ENCODE results near the gene PPM1E. TPM values are rescaled to one million over a fixed set of nuclear protein-coding genes. Genes with fewer than 3 reads are reported as not detected.

Gene PPM1E
- total RNA-seq, 4 donors from 2014 or later: under 0.01 to 0.23 TPM; not detected in 2

DNA sequence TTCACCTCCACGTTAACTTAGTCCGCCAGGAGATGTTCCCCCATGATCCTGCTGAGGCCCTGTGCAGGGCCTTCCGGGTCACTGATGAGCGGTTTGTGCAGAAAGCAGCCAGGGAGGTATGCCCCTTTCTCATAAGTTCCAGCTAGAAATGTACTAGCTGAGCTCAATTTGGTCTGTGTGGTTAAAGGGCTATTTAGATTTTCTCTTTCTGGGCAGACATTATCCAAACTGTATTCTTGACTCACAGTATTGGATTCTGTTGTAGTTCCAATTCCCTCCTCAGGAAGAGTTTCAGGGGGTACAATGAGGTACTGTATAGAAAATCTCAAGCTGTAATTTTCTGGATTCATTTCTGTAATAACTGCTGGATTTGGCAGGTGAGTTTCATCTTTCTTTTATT lies 214.0 kb downstream of the PPM1E start:
- Histone ChIP-seq H3K36me3 (no peaks in the 10 kb centered on the region), H3K4me1 (no peaks in the 10 kb centered on the region), H3K4me3 (no peak overlapping the region), H3K27ac (no peak overlapping the region), H3K9me3 (no peaks in the 10 kb centered on the region), H3K27me3 (no peaks in the 10 kb centered on the region)
- TF ChIP-seq POLR2A (IDR thresholded peaks at IDR 0.05): no peak
- TF ChIP-seq, protein P1, sequence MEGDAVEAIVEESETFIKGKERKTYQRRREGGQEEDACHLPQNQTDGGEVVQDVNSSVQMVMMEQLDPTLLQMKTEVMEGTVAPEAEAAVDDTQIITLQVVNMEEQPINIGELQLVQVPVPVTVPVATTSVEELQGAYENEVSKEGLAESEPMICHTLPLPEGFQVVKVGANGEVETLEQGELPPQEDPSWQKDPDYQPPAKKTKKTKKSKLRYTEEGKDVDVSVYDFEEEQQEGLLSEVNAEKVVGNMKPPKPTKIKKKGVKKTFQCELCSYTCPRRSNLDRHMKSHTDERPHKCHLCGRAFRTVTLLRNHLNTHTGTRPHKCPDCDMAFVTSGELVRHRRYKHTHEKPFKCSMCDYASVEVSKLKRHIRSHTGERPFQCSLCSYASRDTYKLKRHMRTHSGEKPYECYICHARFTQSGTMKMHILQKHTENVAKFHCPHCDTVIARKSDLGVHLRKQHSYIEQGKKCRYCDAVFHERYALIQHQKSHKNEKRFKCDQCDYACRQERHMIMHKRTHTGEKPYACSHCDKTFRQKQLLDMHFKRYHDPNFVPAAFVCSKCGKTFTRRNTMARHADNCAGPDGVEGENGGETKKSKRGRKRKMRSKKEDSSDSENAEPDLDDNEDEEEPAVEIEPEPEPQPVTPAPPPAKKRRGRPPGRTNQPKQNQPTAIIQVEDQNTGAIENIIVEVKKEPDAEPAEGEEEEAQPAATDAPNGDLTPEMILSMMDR (IDR thresholded peaks at IDR 0.05): no peak
- no peak for DNase-seq
- intact Hi-C loops (cut with DNase I): no loop called here
- WGBS, 2 donors: 92 to 95% methylated on average over 2 to 4 of the region's 4 CpGs

DNA sequence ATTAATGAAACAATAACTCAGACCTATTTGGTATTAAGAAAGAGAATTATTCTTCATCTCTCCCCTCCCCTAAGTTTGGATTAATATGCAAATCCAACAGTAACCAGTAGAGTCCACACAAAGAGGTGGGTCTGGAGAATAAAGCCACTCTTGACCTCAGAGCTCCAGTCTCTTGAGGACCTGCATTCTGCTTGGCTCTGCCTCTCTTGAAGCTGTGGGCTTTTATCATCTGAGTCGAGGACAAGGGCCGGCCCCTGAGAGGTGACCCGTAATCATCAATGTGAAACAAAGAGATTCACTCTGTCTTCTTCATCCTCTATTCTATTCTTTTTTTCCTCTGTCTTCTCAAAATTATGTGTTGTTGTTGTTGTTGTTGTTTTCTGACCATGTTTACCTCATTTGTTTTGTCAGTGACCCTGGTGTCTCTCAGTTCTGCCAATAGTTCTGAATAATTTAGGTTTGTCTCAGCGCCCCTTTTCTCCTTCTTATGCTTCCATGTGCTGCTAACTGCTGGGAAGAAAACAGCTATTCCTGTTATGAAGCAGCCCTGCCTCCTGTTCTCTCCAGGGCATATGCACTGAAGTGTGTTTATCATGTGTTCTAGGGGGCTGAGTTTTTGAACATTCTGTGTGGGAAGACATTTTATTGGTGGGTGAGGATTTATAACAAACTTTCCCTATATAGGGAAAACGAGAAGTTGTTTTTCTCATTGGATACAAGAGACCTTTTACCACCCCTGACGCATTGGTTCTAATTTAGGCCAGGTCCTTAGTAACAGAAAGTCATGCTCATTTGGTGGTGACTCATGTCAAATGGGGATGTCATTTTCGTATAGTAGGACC lies 215.2 kb downstream of the PPM1E start:
- no peak for TF ChIP-seq POLR2A (IDR thresholded peaks at IDR 0.05)
- TF ChIP-seq, protein P1 (IDR thresholded peaks at IDR 0.05): no peak
- no peak for DNase-seq
- 75% methylated on average over 7 of the region's 7 CpGs for WGBS, 2 donors
- intact Hi-C loops (cut with DNase I): no loop called here
- H3K27ac ChIP-seq: no peak overlapping the region
- H3K27me3 ChIP-seq: no peaks in the 10 kb centered on the region
- H3K36me3 ChIP-seq: no peaks in the 10 kb centered on the region
- H3K4me3 ChIP-seq: no peak overlapping the region
- no peaks in the 10 kb centered on the region for H3K4me1 ChIP-seq
- no peaks in the 10 kb centered on the region for H3K9me3 ChIP-seq

DNA sequence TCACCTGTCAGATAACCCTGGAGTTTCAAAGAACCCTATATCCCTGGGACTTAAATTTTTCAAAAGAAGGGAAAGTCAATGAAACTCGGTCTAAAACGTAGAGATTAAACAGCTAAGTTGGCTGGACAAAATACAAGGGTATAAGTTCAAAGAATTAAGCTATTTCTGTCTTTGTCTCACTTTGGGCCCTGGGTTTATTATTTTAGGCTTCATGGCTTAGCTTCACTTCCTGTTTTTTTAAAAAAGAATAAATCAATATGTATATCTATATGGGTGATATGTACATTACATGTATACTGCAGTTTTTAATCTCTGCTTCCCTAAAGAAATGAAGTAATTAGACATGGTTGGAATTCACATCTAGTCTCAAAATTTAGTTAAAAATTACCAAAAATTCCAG lies 218.7 kb downstream of the PPM1E start:
- Histone ChIP-seq H3K9me3 (no peaks in the 10 kb centered on the region), H3K36me3 (no peaks in the 10 kb centered on the region), H3K4me3 (no peak overlapping the region), H3K4me1 (no peaks in the 10 kb centered on the region), H3K27me3 (no peaks in the 10 kb centered on the region), H3K27ac (no peak overlapping the region)
- TF ChIP-seq, protein P1 (IDR thresholded peaks at IDR 0.05): no peak
- TF ChIP-seq POLR2A (IDR thresholded peaks at IDR 0.05): no peak
- 56 to 77% methylated on average over 2 of the region's 2 CpGs for WGBS, 2 donors
- intact Hi-C loops (cut with DNase I): no loop called here
- DNase-seq: no peak

DNA sequence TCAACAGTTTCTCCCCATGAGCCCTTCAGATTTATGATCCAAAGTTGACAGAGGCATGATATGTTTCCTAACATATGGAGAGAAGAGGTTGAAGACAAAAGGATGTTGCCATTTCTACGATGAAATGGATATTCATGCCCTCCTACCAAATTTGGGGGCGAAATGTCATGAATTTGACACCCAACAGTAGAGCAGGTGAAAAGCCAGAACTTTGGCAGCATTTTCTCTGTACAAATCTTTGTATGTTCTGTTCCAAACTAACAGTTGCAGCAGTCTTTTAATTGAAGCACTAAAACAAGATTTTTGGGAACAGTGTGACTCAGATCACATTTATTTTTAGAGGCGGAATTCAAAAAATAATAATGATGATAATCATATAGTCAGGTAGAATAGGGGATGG lies 220.9 kb downstream of the PPM1E start:
- DNase-seq: no peak
- TF ChIP-seq POLR2A (IDR thresholded peaks at IDR 0.05): no peak
- TF ChIP-seq, protein P1 (IDR thresholded peaks at IDR 0.05): no peak
- Histone ChIP-seq H3K9me3 (no peaks in the 10 kb centered on the region), H3K27ac (no peak overlapping the region), H3K4me1 (no peaks in the 10 kb centered on the region), H3K36me3 (no peaks in the 10 kb centered on the region), H3K4me3 (no peak overlapping the region), H3K27me3 (no peaks in the 10 kb centered on the region)
- intact Hi-C loops (cut with DNase I): no loop called here
- 91 to 96% methylated on average over 3 of the region's 3 CpGs for WGBS, 2 donors

DNA sequence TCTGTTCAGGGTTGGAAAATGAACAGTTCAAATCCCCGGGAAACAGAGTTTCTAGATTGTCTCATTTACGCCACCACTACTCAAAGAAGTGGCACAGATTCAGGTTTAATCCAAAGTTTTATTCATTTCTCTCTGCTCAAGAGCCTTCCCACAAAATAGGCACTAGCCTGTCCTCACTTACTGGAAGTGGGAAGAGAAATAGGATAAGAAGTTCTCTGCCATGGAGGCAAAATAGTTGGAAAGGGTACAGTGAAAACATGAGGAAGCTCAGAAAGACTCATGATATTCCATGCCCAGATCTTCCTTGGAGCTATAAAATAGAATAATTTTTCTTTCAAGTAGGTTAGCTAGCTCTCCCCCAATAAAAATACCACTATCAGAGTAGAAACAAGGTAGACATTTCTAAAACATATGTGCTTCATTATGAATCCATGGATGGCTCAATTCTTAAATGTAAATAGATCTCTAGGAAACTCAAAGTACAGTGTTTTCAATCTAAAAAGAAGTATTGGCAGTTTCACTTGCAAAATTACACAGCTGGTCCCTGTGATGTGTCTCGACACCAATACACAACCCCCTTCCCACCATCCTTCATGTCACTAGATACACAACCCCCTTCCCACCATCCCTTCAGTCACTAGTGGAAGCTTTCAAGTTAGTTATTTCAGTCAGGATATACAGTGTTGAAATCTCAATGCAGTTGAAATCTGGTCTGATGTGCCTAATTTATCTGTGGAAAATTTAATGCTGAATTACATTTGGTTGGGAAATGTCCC lies 225.2 kb downstream of the PPM1E start:
- no peak for TF ChIP-seq POLR2A (IDR thresholded peaks at IDR 0.05)
- TF ChIP-seq, protein P1 (IDR thresholded peaks at IDR 0.05): no peak

More for the DNA sequence above, 225.2 kb downstream of the PPM1E start:
- Histone ChIP-seq H3K36me3 (no peaks in the 10 kb centered on the region), H3K9me3 (no peaks in the 10 kb centered on the region), H3K27ac (no peak overlapping the region), H3K27me3 (no peaks in the 10 kb centered on the region), H3K4me1 (no peaks in the 10 kb centered on the region), H3K4me3 (no peak overlapping the region)
- DNase-seq: no peak
- intact Hi-C loops (cut with DNase I): no loop called here
- whole genome bisulfite sequencing, 2 donors: 83 to 89% methylated on average over 3 of the region's 3 CpGs

All from esophagus squamous epithelium (tissue), 5 donors.